Measurements from ENCODE around the gene SYP.
"Not testable (repeated sequence)": the region's sequence is repeated elsewhere in the genome, so short reads cannot be mapped to it uniquely, and the experiment has no call there.

SYP gene

DNA sequence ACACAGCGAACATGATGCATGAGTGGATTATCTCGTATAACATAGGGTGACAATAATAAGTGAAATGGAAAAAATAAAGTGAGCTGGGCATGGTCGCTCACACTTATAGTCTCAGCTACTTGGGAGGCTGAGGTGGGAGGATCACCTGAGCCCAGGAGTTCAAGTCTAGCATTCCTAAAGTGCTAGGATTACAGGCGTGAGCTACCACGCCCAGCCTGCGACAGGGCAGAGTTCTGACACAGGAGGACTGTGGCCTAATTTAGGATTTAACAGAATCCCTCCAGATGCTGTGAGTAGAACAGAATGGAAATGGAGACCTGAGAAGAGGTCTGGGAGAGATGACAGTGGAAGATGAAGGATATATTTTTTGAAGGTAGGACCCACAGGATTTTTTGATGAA is 10.4 kb downstream of the SYP start:
- no peak for DNase-seq (ENCODE audit: low read depth in 2 of 2)

GRCh38 chrX:49188468-49189076 is 11.4 kb downstream of the SYP start:
- DNase-seq (ENCODE audit: low read depth in 2 of 2), result no peak

DNA sequence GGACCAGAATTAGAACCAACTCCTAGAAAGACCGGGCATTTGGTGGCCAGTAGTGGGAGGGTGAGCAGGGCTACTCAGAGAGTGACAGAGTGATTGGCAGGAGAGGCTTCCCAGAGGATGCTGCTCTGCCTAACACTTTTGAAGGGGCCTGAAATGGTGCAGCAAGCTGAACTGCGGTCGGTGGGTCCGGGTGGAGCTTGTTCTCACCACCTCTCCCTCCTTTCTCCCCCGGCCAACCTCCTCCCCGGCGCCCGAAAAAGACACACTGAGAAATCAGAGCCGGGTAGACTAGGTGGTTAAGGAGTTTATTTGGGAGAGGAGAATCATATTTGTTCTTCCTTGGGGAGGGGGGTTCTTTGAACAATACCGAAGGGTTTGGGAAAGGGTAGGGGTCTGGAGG is 12.5 kb downstream of the SYP start:
- DNase-seq (ENCODE audit: low read depth in 2 of 2), result no peak

DNA sequence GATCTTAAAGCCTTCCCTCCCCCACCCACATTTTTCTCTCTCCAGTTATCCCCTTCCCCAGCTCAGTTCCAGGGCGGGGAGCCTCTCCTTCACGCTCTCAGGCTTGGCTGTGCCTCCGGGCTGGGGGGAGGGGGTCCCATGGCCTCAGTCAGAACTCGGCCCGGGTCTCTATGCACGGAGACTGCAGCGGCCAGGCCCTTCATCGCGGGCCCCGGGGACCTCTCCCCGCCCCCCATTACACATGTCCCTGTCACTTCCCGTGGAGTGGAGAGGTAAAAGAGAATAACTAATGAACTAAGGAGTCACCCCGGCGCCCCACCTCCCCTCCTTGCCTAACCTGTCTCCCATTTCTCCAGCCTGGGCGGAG is 13.0 kb downstream of the SYP start:
- DNase-seq (ENCODE audit: low read depth in 2 of 2), result no peak

DNA sequence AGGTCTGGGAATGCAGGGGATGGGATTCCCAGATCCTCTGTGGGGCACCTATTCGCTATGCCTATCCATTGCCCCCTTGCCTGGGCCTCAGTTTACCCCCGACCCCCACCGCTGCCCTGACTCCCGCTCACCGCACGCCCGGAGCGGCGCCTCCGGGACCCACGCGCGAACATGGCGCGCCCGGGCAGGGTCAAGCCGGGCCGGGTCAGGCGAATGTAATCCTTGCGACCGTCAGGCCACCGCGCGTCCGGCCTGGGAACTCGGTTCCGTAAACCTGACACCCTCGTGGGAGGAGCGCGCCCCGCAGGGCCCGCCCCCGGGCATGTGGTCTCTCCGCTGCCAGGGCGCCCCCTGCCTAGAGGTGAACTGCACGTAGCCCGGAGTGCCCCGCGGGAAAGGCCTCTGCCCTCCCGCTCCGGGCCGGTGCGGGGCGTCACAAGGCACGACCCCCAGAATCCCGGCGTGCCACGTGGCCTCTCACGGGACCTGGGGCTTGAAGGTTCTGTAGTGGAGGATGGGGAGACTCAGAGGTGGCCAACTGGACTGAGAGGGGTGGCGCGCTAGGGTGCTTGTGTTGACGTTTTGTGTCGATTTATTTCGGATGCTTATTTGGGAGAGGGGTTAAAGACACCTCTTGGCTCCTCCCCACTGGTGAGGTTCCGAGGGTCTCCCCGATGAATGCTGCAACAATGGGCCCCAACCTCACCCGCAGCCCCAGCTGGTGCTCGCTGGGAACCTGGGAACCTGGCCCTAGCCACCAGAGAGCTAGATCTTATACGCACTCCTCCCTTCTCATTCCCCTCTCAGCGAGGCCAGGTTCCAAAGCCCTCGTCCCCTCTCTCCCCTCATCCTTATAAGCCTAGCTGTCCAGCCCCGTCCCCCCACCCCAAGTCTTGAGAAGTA is 13.6 kb downstream of the SYP start, which contains the start of gene PRICKLE3:
Gene PRICKLE3 (minus strand): TSS at position 249 of the 903 bp plus-strand sequence. CDS start 76 bp downstream, at position 173.
- peak; percentile 67 to 69 for DNase-seq (ENCODE audit: low read depth in 2 of 2)

DNA sequence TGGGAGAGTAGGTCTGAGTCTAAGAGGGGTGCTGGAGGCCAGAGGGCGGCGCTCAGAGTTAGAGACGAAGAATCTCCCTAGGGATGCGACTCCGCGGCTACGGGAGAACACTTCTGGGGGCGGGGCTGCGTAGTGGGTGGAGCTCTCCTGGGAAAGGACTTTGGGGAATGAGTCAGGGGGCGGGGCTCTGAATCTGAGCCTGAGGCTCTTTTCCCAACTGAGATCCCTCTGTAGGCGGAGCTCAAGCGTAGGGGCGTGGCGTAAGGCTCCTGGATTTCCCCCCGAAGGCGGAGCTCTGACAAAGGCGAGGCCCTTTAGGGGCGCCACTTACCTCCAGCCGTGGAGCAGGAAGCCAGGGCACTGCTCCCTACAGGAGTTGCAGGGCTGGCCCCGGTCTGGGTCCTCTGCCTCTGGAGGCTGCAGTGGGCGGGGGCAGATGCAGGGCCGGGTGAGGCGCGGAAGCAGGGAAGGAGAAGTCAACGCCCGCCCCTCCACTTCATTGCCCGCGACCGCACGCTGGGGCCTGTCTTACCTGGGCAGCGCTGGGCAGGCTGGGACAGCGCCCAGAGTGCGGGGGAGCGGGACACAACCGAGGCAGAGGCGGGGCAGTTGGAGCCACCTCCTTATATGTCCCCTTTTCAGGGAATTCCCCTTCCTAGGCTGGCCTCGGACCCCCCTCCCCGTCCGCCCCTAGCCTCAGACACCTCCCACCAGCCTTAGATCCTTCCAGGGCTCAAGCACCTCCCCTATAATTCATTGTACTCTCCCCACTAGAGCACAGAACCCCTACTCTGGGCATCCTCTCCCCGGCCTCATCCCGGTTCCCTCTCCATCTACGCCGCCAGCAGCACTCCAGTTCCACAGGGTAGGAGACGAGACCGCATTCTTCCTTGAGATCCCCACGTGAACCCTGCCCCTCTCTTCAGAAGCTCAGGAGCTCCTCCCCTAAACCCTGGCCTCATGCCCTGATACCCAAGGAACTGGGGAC is 15.4 kb downstream of the SYP start:
- peak in 1 of 2 donors; percentile 34 for DNase-seq (ENCODE audit: low read depth in 2 of 2)

DNA sequence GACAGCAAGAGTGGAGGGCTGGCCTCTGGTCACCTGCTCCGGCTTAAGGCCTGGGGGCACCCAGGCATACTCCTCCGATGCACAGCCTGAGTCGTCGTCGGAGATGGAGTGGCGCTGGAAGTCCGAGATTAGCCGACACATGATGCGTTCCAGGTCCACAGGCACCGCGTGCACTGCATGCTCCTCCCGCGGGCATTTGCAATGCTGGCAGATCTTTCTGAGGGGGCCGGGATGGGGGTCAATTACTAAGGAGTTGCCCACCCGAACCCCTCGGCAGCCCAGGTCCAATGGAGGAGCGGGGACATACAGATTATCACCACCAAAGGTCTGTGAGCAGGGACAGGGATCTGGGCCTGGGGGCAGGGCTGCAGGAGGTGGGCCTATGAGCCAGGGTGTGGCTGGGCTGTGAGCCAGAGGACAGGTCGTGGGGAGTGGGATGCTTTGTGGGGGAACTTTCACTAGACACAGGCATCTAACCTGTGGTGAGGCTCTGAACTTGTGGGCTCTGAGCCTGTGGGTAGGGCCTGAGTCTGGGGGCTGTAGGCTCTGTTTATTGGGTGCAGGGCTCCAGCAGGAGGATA is 16.2 kb downstream of the SYP start:
- DNase-seq (ENCODE audit: low read depth in 2 of 2), result no peak

- DNase-seq (ENCODE audit: low read depth in 2 of 2), result no peak
Observed at GRCh38 chrX:49179358-49179757, 20.6 kb downstream of the SYP start.

GRCh38 chrX:49178537-49178936 is 21.5 kb downstream of the SYP start:
- no peak for DNase-seq (ENCODE audit: low read depth in 2 of 2)

GRCh38 chrX:49177873-49178480 is 22.0 kb downstream of the SYP start:
- DNase-seq (ENCODE audit: low read depth in 2 of 2), result no peak

DNA sequence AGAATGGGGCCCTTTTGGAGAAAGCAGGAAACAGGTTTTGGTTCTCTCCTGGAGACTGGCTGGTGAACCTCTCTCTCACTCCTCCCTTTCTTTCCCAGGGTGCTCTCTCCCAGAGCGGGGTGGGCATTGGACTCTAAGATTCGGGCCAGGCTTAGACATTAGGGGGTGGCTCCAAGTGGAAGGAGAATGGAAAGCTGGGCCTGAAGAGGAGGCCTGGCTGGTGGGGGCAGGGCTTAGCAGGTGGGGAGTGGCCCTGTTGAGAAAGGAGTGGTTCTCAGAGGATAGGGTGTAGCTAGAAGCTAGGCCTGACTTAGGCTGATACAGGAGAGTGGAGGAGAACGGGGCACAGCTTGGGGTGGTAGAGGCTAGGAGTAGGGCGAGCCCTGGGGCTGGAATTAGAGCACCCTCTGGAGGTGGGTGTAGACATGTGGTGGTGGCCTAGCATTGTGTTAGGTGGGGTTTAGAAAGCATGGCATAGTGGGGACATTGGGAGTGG is 22.6 kb downstream of the SYP start:
- DNase-seq (ENCODE audit: low read depth in 2 of 2), result no peak

DNA sequence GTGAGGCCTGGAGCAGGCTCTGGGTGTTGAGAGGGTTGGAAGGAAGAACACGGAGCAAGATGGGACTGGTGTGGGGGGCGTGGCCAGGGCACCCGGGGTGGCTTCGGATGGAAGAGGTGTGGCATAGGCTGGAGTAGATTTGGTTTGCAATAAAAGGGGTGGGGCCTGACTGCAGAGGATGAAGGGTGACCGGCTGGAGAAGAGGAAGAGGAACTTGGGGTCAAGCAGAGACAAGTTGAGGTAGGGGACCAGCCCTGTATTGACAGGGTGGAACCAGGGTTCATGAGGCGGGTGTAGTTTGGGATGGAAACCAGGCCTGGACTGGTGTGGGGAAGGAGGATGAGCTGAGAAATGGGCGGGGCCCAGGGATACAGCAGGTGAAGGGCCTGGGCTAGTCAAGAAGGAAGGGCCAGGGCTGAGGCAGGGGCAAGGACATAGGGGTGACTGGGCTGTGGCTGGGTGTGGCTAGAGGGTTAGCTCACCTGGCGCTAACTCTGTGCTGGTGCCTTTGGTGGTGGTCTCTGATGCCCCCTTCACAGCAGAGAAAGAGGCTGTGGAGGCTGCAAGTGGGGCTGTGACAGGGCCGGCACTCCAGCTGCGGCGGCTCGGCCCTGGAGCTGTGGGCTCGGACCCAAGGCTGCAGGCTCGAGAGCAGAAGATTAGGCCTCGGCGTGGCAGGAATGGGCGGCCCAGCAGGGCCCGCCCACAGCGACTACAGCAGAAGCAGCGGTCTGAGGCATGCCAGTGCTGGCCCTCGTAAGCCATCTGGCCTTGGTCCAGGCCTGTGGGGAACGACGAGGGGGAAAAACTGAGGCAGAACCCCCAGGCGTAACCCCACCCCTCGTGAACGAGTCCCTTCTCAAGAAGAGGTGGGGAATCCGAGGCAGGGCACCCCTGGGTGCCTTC is 23.3 kb downstream of the SYP start:
- DNase-seq (ENCODE audit: low read depth in 2 of 2), result no peak

DNA sequence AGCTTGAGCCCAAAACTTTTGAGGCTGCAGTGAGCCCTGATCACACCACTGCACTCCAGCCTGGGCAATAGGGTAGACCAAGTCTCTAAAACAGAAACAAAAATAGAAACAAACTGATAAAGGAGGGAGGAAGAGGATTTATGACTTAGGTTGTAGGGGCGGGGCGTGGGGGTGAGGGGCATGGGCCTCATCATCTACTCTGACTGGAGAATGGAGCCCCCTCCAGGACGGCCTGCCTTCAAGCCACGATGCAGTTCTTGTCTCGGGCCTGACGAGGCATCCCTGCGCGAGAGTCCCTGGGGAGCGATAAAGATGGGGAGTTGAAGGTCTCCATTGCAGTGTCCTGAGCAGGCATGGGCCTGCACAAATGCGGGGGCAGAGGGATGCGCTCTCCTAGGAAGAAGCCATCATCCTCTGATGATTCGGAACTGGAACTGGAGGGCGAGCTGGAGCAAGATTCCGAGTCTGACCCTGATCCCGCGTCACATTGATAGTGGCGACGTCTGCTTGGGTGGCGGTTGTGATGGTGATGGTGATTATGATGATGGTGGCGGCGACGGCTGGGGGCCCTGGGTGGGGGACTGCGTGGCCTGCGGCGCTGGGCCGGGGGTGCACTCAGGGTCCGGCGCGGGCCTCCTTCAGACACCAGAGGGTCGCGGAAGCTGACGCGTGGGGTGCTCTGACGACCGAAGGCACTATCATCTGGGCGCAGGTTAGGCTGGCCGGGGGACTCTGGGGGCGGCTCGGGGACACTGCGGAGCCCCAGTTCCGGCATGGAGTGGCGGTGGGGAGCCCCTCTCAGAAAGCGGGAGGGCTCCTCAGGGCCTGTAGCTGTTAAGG is 24.3 kb downstream of the SYP start:
- no peak for DNase-seq (ENCODE audit: low read depth in 2 of 2)

DNA sequence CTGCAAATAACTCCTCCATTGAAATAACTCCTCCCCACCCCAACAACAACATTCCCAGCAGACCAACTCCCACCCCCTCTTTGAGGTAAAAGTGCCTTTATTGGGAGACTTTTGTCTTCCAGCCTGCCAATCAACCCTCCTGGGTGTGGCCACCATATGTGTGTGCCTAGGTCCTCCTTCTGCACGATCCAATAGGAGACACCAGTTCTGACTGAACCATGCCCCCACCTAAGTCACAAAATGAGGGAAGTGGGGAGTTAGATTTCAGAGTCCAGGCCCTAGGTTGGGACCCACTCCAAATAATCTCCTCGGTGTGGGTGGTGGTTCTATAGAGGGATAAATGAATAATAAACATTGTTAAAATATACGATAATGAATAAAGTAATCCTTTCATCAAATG is 25.3 kb downstream of the SYP start:
- DNase-seq (ENCODE audit: low read depth in 2 of 2), result no peak

DNA sequence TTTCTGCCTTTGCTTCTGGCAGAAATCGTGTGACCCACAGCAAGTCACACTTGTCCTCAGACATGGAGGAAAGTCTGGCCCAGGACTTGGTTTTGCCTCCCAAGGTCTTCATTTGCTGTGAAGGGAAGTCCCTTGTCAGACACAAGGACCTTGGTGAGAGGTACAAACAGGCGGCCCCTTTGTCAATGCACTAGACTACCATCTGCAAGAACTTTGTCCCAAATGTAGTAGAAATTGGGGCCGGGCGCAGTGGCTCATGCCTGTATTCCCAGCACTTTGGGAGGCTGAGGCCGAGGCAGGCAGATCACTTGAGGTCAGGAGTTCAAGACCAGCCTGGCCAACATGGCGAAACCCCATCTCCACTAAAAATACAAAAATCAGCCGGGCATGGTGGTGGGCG is 26.4 kb downstream of the SYP start:
- DNase-seq (ENCODE audit: low read depth in 2 of 2), result not testable (repeated sequence)

GRCh38 chrX:49172280-49172780 is 27.7 kb downstream of the SYP start:
- peak; percentile 68 to 72 for DNase-seq (ENCODE audit: low read depth in 2 of 2)

- peak; percentile 70 to 72 for DNase-seq (ENCODE audit: low read depth in 2 of 2)
Observed at GRCh38 chrX:49171752-49172279, 28.2 kb downstream of the SYP start, which contains the start of gene PLP2. TSS of gene PLP2 (plus strand) at chrX:49171898. CDS start at chrX:49172001, 103 bp downstream.

- no peak for DNase-seq (ENCODE audit: low read depth in 2 of 2)
Observed at GRCh38 chrX:49167740-49168108, 32.3 kb downstream of the SYP start.
